ENCODE measurements around the gene HECW1.

The HECW1 gene

GRCh38 chr7:43479042-43479441 is 366.6 kb downstream of the HECW1 start:
- DNase-seq (ENCODE audit: low spot score), result no peak
- no peak for TF ChIP-seq CTCF (IDR thresholded peaks at IDR 0.05; ENCODE audit: extremely low read depth, missing control alignments)

DNA sequence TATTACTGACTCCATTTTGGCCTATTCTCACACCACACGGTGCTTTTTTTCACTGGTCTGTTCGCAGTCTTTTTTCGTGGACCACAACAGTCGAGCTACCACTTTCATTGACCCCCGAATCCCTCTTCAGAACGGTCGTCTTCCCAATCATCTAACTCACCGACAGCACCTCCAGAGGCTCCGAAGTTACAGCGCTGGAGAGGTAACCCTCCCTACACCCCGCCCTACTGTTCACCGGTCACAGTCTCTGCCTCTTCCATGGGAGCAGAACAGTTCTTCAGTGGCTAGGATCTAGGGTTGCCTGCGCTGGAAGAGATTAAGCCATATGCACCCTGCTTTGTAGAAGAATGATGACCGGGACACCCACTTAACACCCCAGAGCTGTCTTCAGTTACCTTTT is 367.1 kb downstream of the HECW1 start:
- no peak for TF ChIP-seq CTCF (IDR thresholded peaks at IDR 0.05; ENCODE audit: extremely low read depth, missing control alignments)
- DNase-seq (ENCODE audit: low spot score), result no peak

DNA sequence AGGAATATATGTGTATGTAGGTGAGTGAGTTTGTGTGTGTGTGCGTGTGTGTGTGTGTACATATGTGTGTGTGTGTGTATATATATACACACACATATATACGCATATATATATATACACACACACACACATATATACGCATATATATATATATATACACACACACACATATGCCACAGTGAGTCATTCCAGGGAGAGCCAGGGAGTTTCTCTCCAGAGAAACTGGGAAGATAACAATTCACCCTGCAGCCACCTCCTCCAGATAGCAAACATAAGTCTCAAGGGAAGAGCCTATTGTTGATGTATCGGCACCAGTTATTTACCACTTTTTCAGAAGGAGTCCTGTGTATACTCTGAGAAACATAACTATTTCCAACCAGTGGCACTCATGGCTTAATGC is 368.1 kb downstream of the HECW1 start:
- no peak for DNase-seq (ENCODE audit: low spot score)
- TF ChIP-seq CTCF (IDR thresholded peaks at IDR 0.05; ENCODE audit: extremely low read depth, missing control alignments), result no peak

- no peak for TF ChIP-seq CTCF (IDR thresholded peaks at IDR 0.05; ENCODE audit: extremely low read depth, missing control alignments)
- no peak for DNase-seq (ENCODE audit: low spot score)
Observed at GRCh38 chr7:43481902-43482678, 369.6 kb downstream of the HECW1 start.

GRCh38 chr7:43482679-43483252 is 370.3 kb downstream of the HECW1 start:
- no peak for DNase-seq (ENCODE audit: low spot score)
- no peak for TF ChIP-seq CTCF (IDR thresholded peaks at IDR 0.05; ENCODE audit: extremely low read depth, missing control alignments)

DNA sequence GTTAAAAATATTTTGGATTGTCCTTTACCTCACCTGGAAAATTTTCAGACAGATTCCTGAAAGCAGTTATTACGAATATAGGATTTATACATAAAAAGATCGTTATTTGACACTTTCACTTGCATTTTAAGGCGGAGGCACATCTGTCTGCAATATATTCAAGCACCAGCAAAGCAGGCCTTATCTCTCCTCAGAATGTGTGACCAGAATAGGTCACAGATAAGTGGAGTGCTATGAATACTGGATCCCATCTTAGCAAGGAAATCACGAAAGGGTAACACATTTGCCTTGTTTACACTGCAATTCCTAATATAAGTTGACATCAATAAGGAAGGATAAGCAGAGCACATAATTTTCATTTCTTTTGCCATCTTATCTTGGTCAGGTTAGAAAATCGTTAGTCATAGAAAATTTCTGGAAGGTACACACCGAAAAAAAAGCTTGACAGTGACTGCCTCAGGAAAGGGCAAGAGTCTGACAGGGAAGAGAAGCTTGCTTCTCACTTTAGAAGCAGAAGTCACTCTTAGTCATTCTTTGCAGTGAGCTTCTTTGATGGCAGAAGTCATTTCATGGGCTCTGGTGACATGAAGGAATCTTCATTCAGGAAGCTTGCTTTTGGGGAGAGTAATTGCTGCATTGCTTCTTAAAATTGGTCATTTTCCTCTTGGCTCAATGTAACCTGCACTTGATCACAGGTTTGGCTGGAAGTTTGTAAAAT is 372.4 kb downstream of the HECW1 start:
- no peak for DNase-seq (ENCODE audit: low spot score)

More for the DNA sequence above, 372.4 kb downstream of the HECW1 start:
- no peak for TF ChIP-seq CTCF (IDR thresholded peaks at IDR 0.05; ENCODE audit: extremely low read depth, missing control alignments)

All from GM20000 (cell line).